CD4-positive, alpha-beta T cell (primary cell): Measurements from ENCODE around the gene TRMT10B. TPM values are rescaled to one million over a fixed set of nuclear protein-coding genes. Genes with fewer than 3 reads are reported as not detected.

Experiments
- ATAC-seq: fragments of 200-7000 bp; cut with Tn5 transposase; one replicate; pipeline ENCODE4 v1.10.0; 2022; ENCODE audit warnings: mild to moderate bottlenecking; ENCODE audit not compliant: poor library complexity
- CTCF ChIA-PET: fragments of 350-600 bp; sonication (Branson Sonifier 250); formaldehyde crosslinking; loops from one replicate; lab custom pipeline; 2021; ENCODE audit warnings: antibody characterized with exemption, inconsistent platforms; lab: Charles Lee
- POLR2A ChIA-PET: fragments of 350-600 bp; sonication (Branson Sonifier 250); formaldehyde crosslinking; loops from one replicate; lab custom pipeline; 2021; ENCODE audit warnings: antibody characterized with exemption, inconsistent platforms; lab: Charles Lee
- DNase-seq, 14 experiments: peaks; one replicate each; pipeline ENCODE4 v3.0.0-alpha.2; 2013 to 2020; ENCODE audit warnings: mixed read lengths in 2 of 14
- H3K27ac ChIP-seq, 2 donors: one replicate each; pipeline versions ENCODE4 v1.5.1 to v1.7.0; 2013; ENCODE audit warnings: low read length in 2 of 2, low read depth in 1 of 2, mild to moderate bottlenecking in 1 of 2
- H3K27me3 ChIP-seq, 2 experiments: 1 replicate in 1 of 2; 2 replicates in 1 of 2; pipeline versions ENCODE4 v1.6.1 to v1.7.0; 2013; ENCODE audit warnings: low read length in 2 of 2, control low read depth in 1 of 2, mild to moderate bottlenecking in 1 of 2, moderate library complexity in 1 of 2; ENCODE audit not compliant: insufficient read depth in 2 of 2, control insufficient read depth in 1 of 2
- H3K36me3 ChIP-seq: one replicate; pipeline ENCODE4 v1.6.1; 2013; ENCODE audit warnings: low read length, control low read depth; ENCODE audit not compliant: insufficient read depth
- H3K4me1 ChIP-seq: one replicate; pipeline ENCODE4 v1.6.1; 2013; ENCODE audit warnings: low read length, control low read depth; ENCODE audit not compliant: insufficient read depth
- H3K4me3 ChIP-seq: one replicate; pipeline ENCODE4 v1.5.1; 2013; ENCODE audit warnings: mild to moderate bottlenecking, low read length, moderate library complexity
- H3K9me3 ChIP-seq, 2 experiments: 1 replicate in 1 of 2; 2 replicates in 1 of 2; pipeline versions ENCODE4 v1.6.1 to v1.7.0; 2013; ENCODE audit warnings: low read length in 2 of 2, mild to moderate bottlenecking in 2 of 2, control low read depth in 1 of 2, moderate library complexity in 1 of 2; ENCODE audit not compliant: control insufficient read depth in 1 of 2, insufficient read depth in 1 of 2
- H3K27ac Mint-ChIP-seq: one replicate; pipeline ENCODE4 v1.8.0; 2020; ENCODE audit warnings: mixed read lengths
- H3K27me3 Mint-ChIP-seq: one replicate; pipeline ENCODE4 v1.8.0; 2021; ENCODE audit warnings: mixed read lengths
- H3K36me3 Mint-ChIP-seq: one replicate; pipeline ENCODE4 v1.8.0; 2021; ENCODE audit warnings: low read depth, mixed read lengths
- H3K4me1 Mint-ChIP-seq: one replicate; pipeline ENCODE4 v1.8.0; 2021; ENCODE audit warnings: low read depth, mixed read lengths
- H3K4me3 Mint-ChIP-seq: one replicate; pipeline ENCODE4 v1.8.0; 2020; ENCODE audit warnings: mild to moderate bottlenecking, mixed read lengths
- H3K9me3 Mint-ChIP-seq: one replicate; pipeline ENCODE4 v1.8.0; 2020; ENCODE audit warnings: mixed read lengths
- CTCF ChIP-seq: fragments of 200-600 bp; IDR thresholded peaks from one replicate; pipeline ENCODE4 v1.8.0; 2022; ENCODE audit warnings: antibody characterized with exemption, mild to moderate bottlenecking
- intact Hi-C, 2 experiments: fragments of 100-400 bp; cut with DNase I in 1 of 2; cut with micrococcal nuclease in 1 of 2; formaldehyde crosslinking; loops; one replicate each; pipeline versions ENCODE4 v1.15.1 to v1.9.0; 2023 to 2025; cut with DNase I, micrococcal nuclease
- total RNA-seq, 174 experiments: library from RNA in 2 of 174; stranded (reverse) in 2 of 174; gene quantifications; one replicate each; pipeline ENCODE4 v1.2.3 and lab custom pipeline; 2021 to 2026

The TRMT10B gene
- total RNA-seq, 2 experiments from 2014 or later: 6.6 to 8.3 TPM

- Mint-ChIP-seq H3K27me3 (peaks cover 18% of the 10 kb centered on the region), H3K36me3 (no peaks in the 10 kb centered on the region), H3K4me3 (no peak overlapping the region), H3K4me1 (no peaks in the 10 kb centered on the region), H3K27ac (no peak overlapping the region), H3K9me3 (no peaks in the 10 kb centered on the region)
- Histone ChIP-seq H3K36me3 (no peaks in the 10 kb centered on the region), H3K27ac (no peak overlapping the region), H3K9me3 (no peaks in the 10 kb centered on the region), H3K4me1 (no peaks in the 10 kb centered on the region), H3K4me3 (no peak overlapping the region), H3K27me3 (peaks cover 2 to 3% of the 10 kb centered on the region in 2 experiments)
- no peak for DNase-seq
- POLR2A ChIA-PET: no interaction called here
- intact Hi-C loops: no loop called here
- TF ChIP-seq CTCF: no peak
- ATAC-seq: no peak
- CTCF ChIA-PET: no interaction called here
These were observed 24.1 kb upstream of the TRMT10B start for GRCh38 chr9:37729499-37729898.

GRCh38 chr9:37730256-37730655, 23.3 kb upstream of the TRMT10B start:
- ATAC-seq: no peak
- peaks cover 2 to 3% of the 10 kb centered on the region in 2 experiments for H3K27me3 ChIP-seq
- H3K9me3 ChIP-seq: no peaks in the 10 kb centered on the region
- no peak overlapping the region for H3K4me3 Mint-ChIP-seq
- no peak for TF ChIP-seq CTCF
- intact Hi-C loops: no loop called here
- no peaks in the 10 kb centered on the region for H3K4me1 ChIP-seq
- peaks cover 18% of the 10 kb centered on the region for H3K27me3 Mint-ChIP-seq
- H3K4me3 ChIP-seq: no peak overlapping the region
- no peaks in the 10 kb centered on the region for H3K36me3 ChIP-seq
- H3K27ac ChIP-seq: no peak overlapping the region
- no peak for DNase-seq
- CTCF ChIA-PET: no interaction called here
- no peaks in the 10 kb centered on the region for H3K4me1 Mint-ChIP-seq
- H3K9me3 Mint-ChIP-seq: no peaks in the 10 kb centered on the region
- POLR2A ChIA-PET: no interaction called here
- H3K36me3 Mint-ChIP-seq: no peaks in the 10 kb centered on the region
- no peak overlapping the region for H3K27ac Mint-ChIP-seq

- H3K27ac Mint-ChIP-seq: no peak overlapping the region
- Histone ChIP-seq H3K36me3 (no peaks in the 10 kb centered on the region), H3K27ac (no peak overlapping the region), H3K27me3 (peaks cover 2 to 3% of the 10 kb centered on the region in 2 experiments), H3K4me1 (no peaks in the 10 kb centered on the region), H3K4me3 (no peak overlapping the region), H3K9me3 (no peaks in the 10 kb centered on the region)
- no peak overlapping the region for H3K4me3 Mint-ChIP-seq
- no peak for ATAC-seq
- no peaks in the 10 kb centered on the region for H3K9me3 Mint-ChIP-seq
- no peaks in the 10 kb centered on the region for H3K36me3 Mint-ChIP-seq
- CTCF ChIA-PET: no interaction called here
- no peak for DNase-seq
- H3K27me3 Mint-ChIP-seq: peaks cover 18% of the 10 kb centered on the region
- no peak for TF ChIP-seq CTCF
- H3K4me1 Mint-ChIP-seq: no peaks in the 10 kb centered on the region
- POLR2A ChIA-PET: no interaction called here
- intact Hi-C loops: no loop called here
These were observed 22.8 kb upstream of the TRMT10B start for GRCh38 chr9:37730839-37731238.
